IPS-20b (cell line): ENCODE measurements around the gene CEMP1.

Experiments used
- H3K27ac ChIP-seq: one replicate; pipeline ENCODE4 v1.5.1; 2013; ENCODE audit warnings: low read length
- H3K27me3 ChIP-seq: 2 replicates; pipeline ENCODE4 v1.6.1; 2013; ENCODE audit warnings: mild to moderate bottlenecking, low read length, inconsistent platforms; ENCODE audit not compliant: insufficient read depth
- H3K36me3 ChIP-seq: 2 replicates; pipeline ENCODE4 v1.6.1; 2013; ENCODE audit warnings: low read depth, mild to moderate bottlenecking, inconsistent platforms, low read length, moderate library complexity; ENCODE audit not compliant: insufficient read depth
- H3K4me1 ChIP-seq: 2 replicates; pipeline ENCODE4 v1.6.1; 2013; ENCODE audit warnings: mild to moderate bottlenecking, control low read depth, inconsistent platforms, low read length, moderate library complexity; ENCODE audit not compliant: insufficient read depth
- H3K4me3 ChIP-seq: 2 replicates; pipeline ENCODE4 v1.5.1; 2013; ENCODE audit warnings: mild to moderate bottlenecking, low read length, inconsistent platforms
- H3K9ac ChIP-seq: 2 replicates; pipeline ENCODE4 v1.6.1; 2013; ENCODE audit warnings: low read depth, mild to moderate bottlenecking, inconsistent platforms, low read length, moderate library complexity
- H3K9me3 ChIP-seq: 2 replicates; pipeline ENCODE4 v1.6.1; 2013; ENCODE audit warnings: mild to moderate bottlenecking, low read depth, low read length, inconsistent platforms; ENCODE audit not compliant: insufficient read depth

CEMP1 gene

DNA sequence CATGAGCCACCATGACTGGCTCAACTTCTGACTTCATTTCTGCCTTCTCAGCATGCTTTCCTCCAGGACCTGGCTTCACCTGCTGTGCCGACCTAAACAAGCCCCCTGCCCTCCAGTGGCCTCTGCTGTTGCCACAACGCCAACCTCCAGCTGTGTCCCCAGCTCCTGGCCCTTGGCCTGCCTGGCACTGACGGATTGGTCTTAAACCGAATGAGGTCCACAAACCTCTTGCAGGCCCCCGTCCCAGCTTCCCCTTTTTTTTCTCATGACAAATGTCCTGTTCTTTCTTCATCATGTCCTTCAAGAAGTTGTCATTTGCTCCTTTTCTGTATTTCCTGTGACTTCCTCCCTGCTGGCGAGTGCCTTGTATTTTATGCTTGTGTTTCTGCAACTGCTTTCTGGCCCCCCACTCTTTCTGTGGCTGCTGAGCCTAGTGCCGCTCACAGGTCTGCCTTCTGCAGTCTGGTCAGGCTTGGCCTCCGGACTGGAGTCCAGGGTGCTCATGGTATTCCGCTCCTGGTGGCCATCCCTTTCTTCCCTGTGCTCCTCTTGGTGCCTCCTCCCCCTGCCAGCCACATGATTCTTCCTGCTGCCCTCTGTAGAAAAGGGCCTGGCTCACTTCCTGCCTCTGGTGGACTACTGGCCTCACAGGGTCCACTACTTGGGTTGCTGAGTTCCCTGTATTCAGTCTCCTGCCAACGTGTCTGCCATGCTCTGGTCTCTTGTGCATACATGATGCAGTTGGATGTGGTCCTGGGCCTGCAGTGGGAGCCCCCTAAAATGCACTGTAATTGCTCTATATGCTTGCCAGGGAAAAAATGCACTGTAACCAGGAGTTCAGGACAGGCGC is 14.6 kb downstream of the CEMP1 start:
- no peak overlapping the region for H3K9ac ChIP-seq
- H3K27ac ChIP-seq: no peak overlapping the region
- peaks cover 5% of the 10 kb centered on the region; the same call in 1 of the 2 replicates for H3K27me3 ChIP-seq
- H3K4me1 ChIP-seq: peaks cover 13% of the 10 kb centered on the region
- no peaks in the 10 kb centered on the region for H3K9me3 ChIP-seq
- H3K36me3 ChIP-seq: 0 out of 2 replicates have a peak, but pooled peaks cover 5% of the 10 kb centered on the region
- H3K4me3 ChIP-seq: no peak overlapping the region

GRCh38 chr16:2515180-2515851 is 15.9 kb downstream of the CEMP1 start:
- Histone ChIP-seq H3K9me3 (no peaks in the 10 kb centered on the region), H3K36me3 (0 out of 2 replicates have a peak, but pooled peaks cover 5% of the 10 kb centered on the region), H3K27ac (no peak overlapping the region), H3K4me1 (peaks cover 10% of the 10 kb centered on the region), H3K27me3 (peaks cover 5% of the 10 kb centered on the region; the same call in 1 of the 2 replicates), H3K4me3 (peak overlapping the region; percentile 88), H3K9ac (peak overlapping the region; percentile 86; the same call in 1 of the 2 replicates)

DNA sequence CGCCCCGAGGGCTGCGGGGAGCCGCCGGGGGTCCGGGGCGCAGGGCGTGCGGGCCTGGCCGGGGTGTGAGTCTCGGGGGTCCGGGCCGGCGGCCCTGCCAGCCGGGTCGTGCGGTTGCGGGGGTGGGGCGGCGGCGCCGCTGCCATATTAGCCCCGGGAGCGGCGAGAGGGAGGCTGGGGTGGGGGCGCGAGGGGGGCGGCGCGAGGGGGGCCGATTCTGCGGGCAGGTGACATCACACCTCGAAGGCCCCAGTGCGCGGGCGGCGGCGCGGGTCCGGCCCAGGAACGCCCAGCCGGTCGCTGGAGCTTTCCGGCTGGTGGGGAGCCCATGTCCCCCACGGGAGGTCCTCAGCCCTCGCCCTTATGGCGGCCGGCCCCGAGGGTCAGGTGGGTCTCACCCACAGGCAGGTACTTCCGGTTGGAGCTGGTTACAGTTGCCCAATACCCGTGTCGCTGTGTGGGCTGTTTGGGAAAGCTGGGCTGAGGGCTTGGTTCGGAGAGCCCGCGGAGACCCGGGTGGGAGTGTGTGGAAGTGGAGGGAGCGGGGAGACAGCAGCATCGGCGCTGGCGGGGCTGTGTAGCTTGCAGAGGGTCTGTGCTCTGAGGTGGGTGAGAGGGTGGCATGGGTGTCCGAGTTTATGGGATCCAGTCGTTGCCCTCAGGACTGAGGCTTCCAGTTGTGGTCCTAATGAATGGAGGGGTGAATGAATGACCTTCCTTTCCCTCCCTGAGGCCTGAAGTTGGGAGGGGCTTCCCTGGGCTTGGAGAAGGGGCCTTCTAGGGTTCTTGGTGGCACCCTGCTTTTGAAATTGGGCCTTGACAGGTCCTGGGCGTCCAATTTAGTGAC is 16.7 kb downstream of the CEMP1 start:
- Histone ChIP-seq H3K9ac (peak overlapping the region; percentile 86), H3K4me1 (peaks cover 10% of the 10 kb centered on the region), H3K27me3 (peaks cover 5% of the 10 kb centered on the region; the same call in 1 of the 2 replicates), H3K9me3 (no peaks in the 10 kb centered on the region), H3K4me3 (peak overlapping the region; percentile 88), H3K27ac (no peak overlapping the region), H3K36me3 (0 out of 2 replicates have a peak, but pooled peaks cover 5% of the 10 kb centered on the region)

DNA sequence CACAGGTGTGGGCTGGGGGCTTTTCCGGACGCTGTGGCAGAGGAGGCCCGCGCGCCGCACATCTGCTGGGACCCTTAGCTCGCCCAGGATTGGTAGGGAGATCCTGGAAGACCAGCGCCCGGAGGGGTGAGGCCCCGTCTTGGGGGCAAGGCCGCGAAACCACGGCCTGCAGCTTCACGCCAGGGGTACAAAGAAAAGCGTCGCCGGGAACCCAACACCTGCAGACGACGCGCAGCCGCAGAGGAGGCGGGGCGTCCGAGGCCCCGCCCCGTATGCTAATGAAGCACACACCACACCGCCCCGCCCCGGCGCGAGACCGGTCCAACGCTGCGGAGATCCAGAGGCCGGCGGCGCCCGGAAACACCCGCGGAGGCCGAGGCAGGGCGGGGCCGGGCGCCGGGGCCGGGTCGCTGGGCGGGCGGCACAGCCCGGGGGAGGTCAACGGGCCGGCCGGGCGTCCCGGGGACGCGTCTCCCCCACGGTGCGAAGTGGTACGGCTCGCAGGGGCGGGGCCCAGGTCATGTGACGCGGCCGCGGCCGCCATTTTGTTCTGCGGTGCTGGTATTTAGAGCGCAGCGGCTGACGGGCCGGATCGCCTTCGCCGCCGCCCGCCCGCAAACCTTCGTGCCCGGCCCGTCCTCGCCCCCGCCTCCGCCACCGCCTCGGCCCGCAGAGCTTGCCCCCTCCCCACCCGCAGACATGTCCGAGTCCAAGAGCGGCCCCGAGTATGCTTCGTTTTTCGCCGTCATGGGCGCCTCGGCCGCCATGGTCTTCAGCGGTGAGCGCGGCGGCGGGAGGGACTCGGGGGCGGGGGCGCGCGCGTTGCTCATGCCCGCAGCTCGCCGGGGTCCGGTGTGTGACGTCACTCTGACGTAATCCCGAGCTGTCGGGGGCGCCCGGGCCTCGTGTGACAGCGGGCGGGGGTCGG is 17.5 kb downstream of the CEMP1 start, which contains the start of gene ATP6V0C:
Gene ATP6V0C, plus strand, starts transcription at position 548 of the 928 bp plus-strand sequence. Its CDS starts 152 bp downstream, at position 700.
- Histone ChIP-seq H3K4me1 (peaks cover 10% of the 10 kb centered on the region), H3K36me3 (0 out of 2 replicates have a peak, but pooled peaks cover 5% of the 10 kb centered on the region)

GRCh38 chr16:2512735-2513404 is 18.3 kb downstream of the CEMP1 start:
- peaks cover 5% of the 10 kb centered on the region; the same call in 1 of the 2 replicates for H3K27me3 ChIP-seq

More for the DNA sequence above, 17.5 kb downstream of the CEMP1 start, which contains the start of gene ATP6V0C:
- Histone ChIP-seq H3K27ac (peak within 1 kb of the TSS; percentile 68), H3K9me3 (no peaks in the 10 kb centered on the region), H3K4me3 (peak within 1 kb of the TSS; percentile 88), H3K27me3 (peaks cover 5% of the 10 kb centered on the region; the same call in 1 of the 2 replicates), H3K9ac (peak within 1 kb of the TSS; percentile 86)

GRCh38 chr16:2511996-2512734 is 19.0 kb downstream of the CEMP1 start:
- H3K27ac ChIP-seq: no peak overlapping the region
- H3K9ac ChIP-seq: no peak overlapping the region

More at GRCh38 chr16:2512735-2513404, 18.3 kb downstream of the CEMP1 start:
- H3K4me3 ChIP-seq: peak overlapping the region; percentile 66
- no peak overlapping the region for H3K27ac ChIP-seq
- 0 out of 2 replicates have a peak, but pooled peaks cover 5% of the 10 kb centered on the region for H3K36me3 ChIP-seq
- H3K4me1 ChIP-seq: peaks cover 10% of the 10 kb centered on the region
- no peaks in the 10 kb centered on the region for H3K9me3 ChIP-seq
- H3K9ac ChIP-seq: peak overlapping the region; percentile 86

GRCh38 chr16:2511128-2511800 is 19.9 kb downstream of the CEMP1 start:
- Histone ChIP-seq H3K4me3 (peak overlapping the region; percentile 30; the same call in 1 of the 2 replicates), H3K4me1 (peaks cover 5% of the 10 kb centered on the region; the same call in 1 of the 2 replicates), H3K9me3 (no peaks in the 10 kb centered on the region)

More at GRCh38 chr16:2511996-2512734, 19.0 kb downstream of the CEMP1 start:
- Histone ChIP-seq H3K4me1 (peaks cover 10% of the 10 kb centered on the region), H3K9me3 (no peaks in the 10 kb centered on the region), H3K36me3 (0 out of 2 replicates have a peak, but pooled peaks cover 5% of the 10 kb centered on the region), H3K4me3 (0 out of 2 replicates have a peak overlapping the region, but pooled peaks have one; percentile 66), H3K27me3 (peaks cover 5% of the 10 kb centered on the region; the same call in 1 of the 2 replicates)

GRCh38 chr16:2508722-2509400 is 22.3 kb downstream of the CEMP1 start:
- H3K9me3 ChIP-seq: no peaks in the 10 kb centered on the region
- H3K9ac ChIP-seq: no peak overlapping the region
- H3K36me3 ChIP-seq: no peaks in the 10 kb centered on the region
- H3K4me1 ChIP-seq: peaks cover 5% of the 10 kb centered on the region; the same call in 1 of the 2 replicates
- H3K4me3 ChIP-seq: no peak overlapping the region
- H3K27me3 ChIP-seq: peaks cover 5% of the 10 kb centered on the region; the same call in 1 of the 2 replicates
- H3K27ac ChIP-seq: no peak overlapping the region

More at GRCh38 chr16:2511128-2511800, 19.9 kb downstream of the CEMP1 start:
- no peak overlapping the region for H3K9ac ChIP-seq
- H3K27me3 ChIP-seq: peaks cover 5% of the 10 kb centered on the region; the same call in 1 of the 2 replicates
- H3K27ac ChIP-seq: no peak overlapping the region
- H3K36me3 ChIP-seq: 0 out of 2 replicates have a peak, but pooled peaks cover 2% of the 10 kb centered on the region
